Mucosa of gallbladder (tissue), 1 donor: ENCODE data around the gene EVI5. TPM values are rescaled to one million over a fixed set of nuclear protein-coding genes. Genes with fewer than 3 reads are reported as not detected.

Experiments
- DNase-seq: peaks from one replicate; pipeline ENCODE4 v3.0.0-alpha.2; 2020; ENCODE audit warnings: low spot score
- total RNA-seq: library from RNA; stranded (reverse); gene quantifications from one replicate; pipeline ENCODE4 v1.2.1, GENCODE V29; 2021
- donor health status: DM: no; HTN: no; CAD: no.

EVI5 gene
- 39.2 TPM for total RNA-seq

DNA sequence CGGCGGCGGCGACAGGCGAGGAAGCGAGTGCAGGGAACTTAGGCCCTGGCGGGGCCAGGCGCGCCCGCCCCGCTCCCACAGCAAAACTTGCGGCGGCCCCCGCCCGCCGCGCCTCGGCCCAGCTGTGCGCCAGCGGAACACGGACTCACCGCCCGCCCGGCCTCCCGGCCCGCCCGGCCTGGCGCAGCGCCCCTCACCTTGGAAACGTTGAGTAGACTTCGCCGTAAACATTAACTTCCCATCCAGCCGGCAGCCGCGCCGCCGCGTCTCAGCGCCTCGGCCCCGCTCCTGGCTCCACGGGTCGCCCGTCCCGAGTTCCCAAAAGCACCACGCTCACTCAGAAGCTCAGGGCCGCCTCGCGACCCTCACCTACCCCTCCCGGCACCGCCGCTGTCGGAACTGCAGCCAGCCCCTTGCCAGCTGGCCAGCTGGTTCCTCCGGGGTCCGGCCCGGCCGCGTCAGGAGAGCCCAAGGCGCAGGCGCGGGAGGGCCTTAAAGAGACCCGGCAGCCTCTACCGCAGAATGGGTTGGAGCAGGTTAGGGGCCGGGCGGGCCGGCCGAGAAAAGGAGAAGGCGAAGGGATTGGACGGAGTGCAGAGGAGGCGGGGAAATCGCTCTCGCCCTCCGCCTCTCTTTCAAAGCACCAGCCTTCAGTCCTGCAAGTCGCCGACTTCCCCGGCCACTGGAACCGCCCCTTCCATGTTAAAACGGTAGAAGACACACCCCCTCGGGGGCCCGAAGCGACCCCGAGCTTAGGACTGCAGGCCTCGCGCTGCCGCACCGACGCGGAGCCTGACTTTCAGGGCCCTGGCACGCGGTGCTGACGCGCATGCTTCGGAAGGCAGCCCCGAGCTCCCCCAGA, at the start of gene EVI5:
Gene EVI5 (minus strand): TSS at position 470 of the 862 bp plus-strand sequence. CDS start 48,562 bp downstream, outside the sequence.
- peak; percentile 93 for DNase-seq

DNA sequence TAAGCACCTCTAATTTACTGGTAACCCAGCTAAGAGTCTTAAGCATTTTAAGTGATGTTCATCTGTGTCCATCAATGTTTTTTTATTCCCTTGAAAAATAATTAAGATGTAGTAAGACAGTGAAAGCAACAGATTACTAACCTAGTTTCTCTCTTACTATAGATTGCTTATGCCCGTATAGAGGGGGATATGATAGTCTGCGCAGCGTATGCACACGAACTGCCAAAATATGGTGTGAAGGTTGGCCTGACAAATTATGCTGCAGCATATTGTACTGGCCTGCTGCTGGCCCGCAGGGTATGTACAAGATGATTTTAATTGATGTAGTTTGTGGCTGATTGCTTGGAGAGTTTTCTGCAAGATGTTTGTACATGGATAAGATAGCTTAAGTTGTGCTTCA, 49.7 kb upstream of the EVI5 start:
- no peak for DNase-seq

DNA sequence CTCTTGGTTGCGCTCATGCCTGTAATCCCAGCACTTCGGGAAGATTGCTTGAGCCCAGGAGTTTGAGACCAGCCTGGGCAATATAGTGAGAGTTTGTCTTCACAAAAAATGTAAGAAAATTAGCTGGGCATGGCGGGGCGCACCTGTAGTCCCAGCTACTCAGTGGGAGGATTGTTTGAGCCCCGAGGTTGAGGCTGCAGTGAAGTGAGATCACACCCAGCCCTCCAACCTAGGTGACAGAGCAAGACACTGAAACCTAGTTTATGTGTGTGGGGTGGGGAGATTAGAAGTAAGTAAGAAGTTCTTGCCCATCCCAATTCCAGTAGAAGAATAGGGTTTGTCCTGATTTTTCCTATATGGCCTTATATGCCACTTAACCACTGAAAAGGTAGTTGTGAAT, 48.9 kb upstream of the EVI5 start:
- DNase-seq = no peak

DNA sequence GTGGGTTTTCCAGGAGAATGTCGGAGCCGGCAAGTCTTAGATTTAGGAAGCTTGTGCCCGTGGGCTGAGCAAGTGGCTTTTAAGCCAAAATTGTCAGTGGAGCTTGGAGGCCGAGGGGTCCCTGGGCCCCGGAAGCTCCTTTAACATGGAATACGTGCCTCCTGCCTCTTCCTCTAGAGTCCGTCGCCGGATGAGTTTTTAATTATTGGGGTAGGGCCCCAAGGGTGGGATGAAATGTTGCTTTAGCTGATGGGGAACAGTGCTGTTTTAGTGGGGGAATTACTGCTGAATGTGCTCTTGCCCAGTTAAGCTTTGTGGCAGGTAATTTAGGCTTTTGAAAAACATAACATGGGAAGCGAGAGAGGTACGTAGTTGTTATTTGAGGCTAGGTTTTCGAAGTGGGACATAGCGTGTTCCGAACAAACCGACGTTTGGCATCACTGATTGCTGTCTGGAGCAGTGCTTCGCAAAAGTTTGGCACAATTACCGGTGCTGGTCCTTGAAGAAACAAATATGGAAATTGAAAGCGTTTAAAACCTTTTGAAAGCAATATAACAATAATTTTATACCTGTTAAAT, 47.7 kb upstream of the EVI5 start:
- no peak for DNase-seq

DNA sequence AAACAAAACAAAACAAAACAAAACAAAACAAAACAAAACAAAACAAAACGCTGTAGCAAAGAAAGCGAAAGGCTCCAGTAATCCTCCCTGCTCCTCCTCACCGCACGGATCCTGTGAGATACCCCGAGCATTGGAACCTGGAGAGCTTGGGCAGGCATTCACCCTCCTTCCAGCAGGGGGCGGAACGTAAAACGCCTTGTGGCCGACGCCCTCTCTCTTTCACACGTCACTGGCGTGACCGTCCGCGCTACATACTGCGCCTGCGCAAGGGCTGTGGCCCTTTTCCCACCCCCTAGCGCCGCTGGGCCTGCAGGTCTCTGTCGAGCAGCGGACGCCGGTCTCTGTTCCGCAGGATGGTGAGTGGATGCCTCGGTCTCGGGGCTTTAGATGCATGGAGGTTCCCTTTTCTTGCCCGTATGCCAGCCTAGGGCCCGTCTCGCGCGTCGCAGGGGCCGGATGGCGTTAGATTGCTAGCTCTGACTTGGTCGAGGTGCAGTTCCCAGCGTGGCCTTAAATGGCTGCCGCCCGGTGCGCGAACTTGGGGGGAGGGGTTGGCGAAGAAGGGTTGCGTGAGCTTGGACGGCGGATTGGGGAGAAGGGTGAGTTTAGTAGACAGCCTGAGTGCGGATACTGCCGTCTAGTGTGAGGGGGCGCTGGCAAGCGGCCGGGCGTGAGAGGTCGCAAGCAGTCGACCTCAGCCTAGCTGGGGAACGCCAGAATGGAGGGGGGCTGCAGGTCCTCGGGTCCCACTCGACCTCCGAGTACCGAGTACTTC, 47.0 kb upstream of the EVI5 start, which contains the start of gene RPL5:
Gene RPL5 (plus strand): TSS at position 279 of the 775 bp plus-strand sequence. CDS start 75 bp downstream, at position 354.
- peak; percentile 98 for DNase-seq

DNA sequence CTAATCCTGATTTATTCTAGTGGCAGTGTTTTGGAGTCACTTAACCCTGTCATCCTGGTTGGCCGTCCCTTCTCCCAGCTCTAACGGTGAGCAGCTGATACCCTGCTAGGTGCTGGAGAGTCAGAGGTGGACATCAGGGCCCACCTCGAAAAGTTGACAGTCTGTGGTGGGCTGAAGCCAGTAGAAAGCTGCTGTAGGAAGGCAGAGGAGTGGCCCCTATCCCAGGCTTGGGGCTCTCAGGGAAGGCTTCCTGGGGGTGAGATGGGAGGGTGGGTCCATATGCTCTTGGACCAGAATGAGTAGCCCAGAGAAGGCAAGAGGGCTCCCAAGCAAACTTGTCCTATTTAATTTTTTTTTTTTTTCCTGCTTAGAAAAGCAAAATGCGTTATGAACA, 46.5 kb upstream of the EVI5 start:
- DNase-seq = no peak

DNA sequence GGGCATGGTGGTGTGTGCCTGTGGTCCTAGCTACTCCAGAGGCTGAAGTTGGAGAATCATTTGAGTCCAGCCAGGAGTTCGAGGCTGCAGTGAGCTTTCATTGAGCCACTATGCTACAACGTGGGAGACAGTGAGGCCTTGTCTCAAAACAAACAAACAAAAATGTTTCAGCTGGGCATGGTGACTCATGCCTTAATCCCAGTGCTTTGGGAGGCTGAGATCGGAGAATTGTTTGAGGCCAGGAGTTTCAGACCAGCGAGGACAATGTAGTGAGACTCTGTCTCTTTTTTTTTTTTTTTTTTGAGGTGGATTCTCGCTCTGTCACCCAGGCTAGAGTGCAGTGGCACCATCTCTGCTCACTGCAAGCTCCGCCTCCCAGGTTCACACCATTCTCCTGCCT, 41.9 kb upstream of the EVI5 start:
- DNase-seq = no peak

DNA sequence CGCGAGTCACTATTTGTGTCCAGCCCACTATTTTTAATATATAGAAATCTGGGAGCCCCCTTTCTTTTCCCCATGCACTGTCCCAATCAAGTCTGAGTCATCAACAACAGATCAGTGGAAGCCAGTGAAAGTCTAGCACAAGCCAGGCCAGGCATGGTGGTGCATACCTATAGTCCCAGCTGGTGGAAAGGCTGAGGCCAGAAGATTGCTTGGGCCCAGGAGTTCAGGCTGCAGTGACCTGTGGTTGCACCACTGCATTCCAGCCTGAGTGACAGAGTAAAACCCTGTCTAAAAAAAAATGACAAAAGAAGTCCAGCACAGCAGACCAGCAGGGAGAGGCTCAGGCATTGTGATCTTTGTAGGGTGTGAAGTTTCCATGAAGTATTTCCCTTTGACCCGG, 38.0 kb upstream of the EVI5 start:
- no peak for DNase-seq

DNA sequence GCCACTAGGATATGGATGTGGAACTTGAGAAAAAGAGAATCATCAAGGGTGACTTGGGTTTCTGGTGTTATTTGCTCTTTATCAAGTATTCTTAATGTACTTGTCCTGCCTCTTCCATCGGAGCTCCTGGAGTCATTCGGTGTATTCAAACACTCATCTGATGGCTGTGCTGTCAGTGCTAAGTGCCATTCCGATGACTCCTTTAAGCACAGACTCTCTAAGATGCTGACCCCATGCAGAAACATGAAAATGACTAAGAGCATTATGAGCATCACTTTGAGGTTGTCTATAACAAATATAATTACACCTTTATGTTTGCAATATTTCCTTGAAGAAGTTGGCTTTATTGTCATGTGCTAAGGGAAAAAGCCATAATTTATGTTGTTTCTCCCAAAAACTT, 35.6 kb upstream of the EVI5 start:
- no peak for DNase-seq

DNA sequence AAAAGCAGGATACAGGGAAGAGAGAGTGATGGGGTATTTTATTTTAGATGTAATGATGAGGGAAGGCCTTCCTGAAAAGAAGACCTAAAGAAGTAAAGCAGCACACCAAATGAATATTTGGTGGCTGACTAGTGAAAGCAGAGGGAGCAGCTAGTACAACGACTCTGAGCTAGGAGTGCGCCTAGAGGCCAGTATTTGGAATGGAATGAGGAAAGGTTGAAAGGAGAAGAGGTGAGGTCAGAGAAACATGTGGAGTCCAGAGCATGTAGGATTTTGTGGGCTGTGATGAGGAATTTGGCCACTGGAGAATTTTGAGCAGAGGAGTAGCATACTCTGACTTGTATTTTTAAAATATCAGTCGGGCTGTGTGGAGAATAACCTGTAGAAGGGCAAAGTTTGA, 35.1 kb upstream of the EVI5 start:
- DNase-seq = no peak

DNA sequence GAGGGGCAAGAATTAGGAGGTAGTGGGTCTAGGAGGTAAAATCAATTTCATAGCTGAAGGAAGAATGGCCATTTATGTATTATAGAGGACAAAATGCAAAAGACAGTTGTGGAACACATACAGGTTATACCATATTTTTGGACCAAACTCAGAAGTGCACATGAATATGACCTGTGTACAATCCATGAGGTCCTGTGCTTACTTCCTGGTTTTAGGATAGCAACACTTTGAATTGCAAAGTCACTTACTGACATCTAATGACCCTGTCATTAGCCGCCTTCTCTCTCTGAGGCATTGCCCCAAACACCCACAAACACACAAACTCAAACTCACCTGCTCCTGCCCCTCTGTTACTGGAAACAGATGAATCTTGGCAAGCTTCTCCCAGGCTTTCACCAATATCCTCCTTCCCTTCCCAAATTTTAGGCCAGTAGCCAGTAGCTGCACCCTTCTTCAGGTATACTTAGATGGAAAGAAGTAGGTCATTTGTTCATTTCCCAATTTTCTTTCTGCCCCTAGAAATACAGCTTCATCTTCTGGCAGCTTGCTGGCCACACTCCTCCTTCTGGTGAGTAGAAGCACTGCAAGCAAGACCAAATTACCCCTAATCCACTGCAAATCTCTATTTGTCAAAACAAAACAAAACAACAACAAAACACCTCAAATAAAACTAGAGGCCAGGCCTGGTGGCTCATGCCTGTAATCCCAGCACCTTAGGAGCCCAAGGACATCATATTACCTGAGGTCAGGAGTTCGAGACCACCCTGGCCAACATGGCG, 33.3 kb upstream of the EVI5 start:
- DNase-seq = no peak

DNA sequence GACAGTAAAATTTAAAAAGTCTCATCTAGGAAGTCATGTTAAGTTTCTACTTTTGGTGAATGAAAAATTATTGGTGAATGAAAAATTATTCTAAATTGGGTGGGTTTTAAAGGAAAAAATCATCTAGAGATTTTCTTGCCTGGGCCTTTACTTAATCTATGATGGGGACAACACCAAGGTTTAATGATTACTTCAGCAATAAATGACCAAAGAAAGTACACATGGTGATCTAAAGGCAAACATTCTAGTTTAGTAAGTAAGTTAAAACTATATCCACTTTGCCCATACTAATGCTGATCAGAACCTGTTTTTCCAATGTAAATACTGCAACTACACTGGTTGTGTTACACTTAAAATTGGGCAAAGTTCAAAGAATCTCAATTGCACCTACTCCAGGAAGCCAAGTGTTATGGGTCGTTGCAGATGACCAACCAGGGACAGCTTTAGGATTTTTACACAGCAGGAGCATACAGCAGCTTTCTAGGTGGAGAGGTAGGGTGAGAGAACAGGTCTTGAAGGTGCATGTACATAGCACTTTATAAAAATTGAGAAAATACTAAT, 32.3 kb upstream of the EVI5 start:
- DNase-seq = no peak

DNA sequence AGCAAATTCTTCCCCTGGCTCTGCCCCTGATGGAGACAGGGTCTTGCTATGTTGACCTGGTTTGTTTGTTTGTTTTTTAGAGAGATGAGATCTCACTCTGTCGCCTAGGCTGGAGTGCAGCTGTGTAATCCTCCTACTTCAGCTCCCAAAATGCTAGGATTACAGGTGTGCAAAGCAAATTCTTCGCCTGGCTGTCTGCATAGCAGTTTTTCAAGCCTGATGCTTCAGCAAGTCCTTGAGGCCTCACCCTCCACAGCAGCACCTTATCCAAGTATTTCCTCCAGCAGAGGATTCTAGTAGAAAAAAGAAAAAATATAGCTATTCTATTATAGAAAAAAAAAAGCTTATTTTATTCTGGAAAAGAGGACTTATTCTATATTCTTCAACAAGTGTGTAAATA, 31.8 kb upstream of the EVI5 start:
- DNase-seq = no peak

DNA sequence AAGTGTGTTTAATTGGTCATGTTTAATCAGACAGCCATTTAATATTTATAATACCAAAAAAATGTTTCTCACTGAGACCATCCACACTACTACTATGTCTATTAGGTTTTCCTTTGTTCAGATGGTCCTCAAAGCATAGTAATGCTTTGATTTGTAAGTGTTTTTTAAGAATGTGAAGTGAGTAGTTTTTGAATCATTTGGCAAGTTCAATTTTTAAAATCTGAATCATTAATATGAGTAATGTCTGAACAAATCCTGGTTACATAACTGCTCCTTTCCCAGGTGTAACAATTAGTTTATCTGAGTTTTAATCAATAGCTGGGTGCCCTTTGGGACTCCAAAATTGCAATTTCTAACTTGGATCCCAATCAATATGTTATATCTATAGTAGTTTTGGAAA, 23.5 kb upstream of the EVI5 start:
- no peak for DNase-seq

DNA sequence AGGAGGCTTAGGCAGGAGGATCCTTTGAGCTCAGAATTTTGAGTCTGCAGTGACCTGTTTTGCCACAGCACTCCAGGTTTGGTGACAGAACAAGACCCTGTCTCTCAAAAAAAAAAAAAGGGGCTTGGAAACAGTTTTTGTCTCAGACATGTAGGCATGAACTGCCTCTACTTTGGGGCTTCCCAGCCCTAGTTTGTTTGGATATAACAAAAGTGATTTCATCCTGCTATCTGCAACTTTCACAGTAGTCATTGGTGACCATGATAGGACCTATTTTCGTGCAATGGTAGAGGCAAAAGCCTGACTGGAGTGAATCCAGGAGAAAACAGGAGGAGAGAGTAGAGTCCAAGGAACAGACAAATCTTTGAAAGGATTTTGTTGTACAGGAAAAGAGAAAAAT, 20.3 kb upstream of the EVI5 start:
- DNase-seq = no peak

DNA sequence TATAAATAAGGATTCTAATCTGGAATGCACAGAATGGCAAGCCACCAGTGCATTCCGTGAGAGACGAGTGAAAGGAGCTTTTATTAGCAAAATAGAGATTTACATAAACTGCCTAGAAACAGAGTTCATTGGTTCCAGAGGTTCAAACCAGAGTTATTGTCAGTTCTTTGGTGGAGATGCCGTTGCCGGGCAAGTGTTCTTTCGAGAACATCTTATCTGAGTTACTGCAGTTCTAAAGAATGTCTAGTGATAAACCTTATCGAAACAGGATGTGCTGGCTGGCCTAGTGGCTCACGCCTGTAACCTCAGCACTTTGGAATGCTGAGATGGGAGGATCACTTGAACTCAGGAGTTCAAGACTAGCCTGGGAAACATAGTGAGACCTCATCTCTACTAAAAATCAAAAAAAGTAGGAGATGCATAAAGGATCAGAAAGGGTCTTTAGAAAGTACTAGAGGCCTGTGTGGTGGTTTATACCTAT, 19.9 kb upstream of the EVI5 start:
- peak; percentile 88 for DNase-seq

DNA sequence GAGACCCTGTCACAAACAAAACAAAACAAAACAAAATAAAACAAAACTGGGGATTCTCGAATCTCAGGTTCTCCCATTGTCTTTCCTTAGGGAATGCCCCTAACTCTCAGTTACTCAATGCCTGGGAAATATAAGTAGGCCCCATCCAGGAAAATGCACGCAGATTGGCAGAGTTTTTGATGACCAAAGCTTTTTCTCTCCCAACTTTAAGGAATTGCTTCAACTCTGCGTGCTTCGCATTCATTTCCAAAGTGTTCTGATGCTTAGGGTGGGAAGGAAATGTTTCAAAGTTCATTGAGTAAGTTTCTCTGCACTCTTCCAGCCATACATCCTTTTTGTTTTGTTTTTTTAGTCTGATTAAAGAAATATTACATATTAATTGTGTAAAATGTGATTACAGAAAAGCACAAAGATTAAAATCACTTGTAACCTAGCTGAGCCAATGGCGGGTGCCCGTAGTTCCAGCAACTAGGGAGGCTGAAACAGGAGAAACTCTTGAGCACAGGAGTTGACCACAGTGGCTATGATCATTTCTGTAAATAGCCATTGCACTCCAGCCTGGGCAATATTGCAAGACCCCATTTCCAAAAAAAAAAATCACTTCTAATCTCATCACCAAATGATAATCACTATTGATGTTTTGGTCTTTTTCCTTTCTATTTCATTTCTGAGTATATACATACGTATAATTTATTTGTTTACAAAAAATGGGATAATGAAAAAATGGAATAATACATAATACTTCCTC, 18.4 kb upstream of the EVI5 start:
- no peak for DNase-seq

DNA sequence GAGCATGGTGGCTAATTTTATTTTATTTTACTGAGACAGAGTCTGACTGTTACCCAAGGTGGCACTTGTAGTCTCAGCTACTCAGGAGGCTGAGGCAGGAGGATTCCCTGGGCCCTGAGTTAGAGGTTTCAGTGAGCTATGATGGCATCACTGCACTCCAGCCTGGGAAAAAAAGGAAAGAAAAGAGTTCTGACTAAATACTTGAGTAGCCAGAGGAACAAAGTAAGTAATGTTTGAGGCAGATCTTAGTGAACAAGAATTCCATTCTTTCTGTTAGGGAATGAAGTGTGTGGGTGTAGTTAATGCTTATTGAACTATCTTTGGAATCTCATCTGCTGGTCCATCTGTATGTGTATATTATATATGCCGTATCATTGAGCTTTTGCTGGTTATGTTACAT, 13.1 kb upstream of the EVI5 start:
- DNase-seq = no peak

DNA sequence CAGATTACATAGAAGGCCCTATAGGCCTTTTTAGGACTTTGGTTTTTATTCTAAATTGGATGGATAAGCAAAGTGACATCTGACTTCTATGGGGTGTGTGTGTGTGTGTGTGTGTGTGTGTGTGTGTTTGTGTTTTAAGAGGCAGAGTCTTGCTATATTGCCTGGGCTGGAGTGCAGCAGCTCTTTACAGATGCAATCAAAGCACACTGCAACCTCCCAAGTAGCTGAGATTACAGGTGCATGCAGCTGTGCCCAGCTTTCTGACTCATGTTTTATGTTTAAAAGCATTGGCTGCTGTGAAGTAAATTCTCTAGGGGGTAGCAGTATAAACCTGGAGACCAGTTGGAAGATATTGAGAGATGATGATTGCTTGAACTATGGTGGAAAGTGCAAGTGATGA, 12.4 kb upstream of the EVI5 start:
- DNase-seq = no peak

DNA sequence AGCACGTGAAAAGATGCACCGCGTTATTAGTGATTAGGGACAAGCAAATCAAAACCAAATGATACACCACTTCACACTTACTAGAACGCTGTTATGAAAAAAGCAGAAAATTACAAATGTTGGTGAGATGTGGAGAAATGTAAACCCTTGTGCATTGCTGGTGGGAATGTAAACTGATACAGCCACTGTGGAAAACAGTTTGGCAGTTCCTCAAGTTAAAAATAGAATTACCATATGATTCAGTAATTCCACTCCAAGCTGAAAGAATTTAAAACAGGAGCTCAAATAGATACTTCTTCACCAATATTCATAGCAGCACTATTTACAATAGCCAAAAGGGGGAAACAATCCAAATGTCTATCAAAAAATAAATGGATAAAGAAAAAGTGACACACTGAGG, 10.3 kb upstream of the EVI5 start:
- DNase-seq = no peak

DNA sequence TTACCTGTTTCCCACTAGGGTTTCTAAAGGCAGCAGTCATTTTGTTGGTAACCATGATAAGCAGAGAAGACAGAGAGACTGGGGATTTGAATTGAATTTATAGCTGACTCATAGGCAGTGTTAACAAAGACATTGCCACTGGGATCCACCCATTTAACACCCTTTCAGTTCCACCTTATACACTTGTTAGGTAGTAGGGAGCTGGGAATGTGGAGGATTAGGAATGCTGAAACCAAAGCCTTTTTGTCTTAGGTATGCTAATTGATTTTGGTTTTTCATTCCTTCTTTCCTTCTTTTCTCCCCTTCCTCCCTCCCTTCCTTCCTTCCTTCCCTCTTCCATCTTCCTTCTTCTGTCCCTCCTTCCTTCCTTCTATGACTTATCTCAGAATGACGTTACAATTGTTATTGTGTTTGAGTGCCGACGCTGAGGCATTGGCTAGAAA, 7.5 kb upstream of the EVI5 start:
- DNase-seq = no peak
